GM12878 (cell line): ENCODE data around the gene TRAF2. TPM values are rescaled to one million over a fixed set of nuclear protein-coding genes. Genes with fewer than 3 reads are reported as not detected.
"Not testable (repeated sequence)": the region's sequence is repeated elsewhere in the genome, so short reads cannot be mapped to it uniquely, and the experiment has no call there.

ENCODE experiments used
- ATAC-seq: fragments of 200-7000 bp; cut with Tn5 transposase; 3 replicates; pipeline ENCODE4 v1.9.1; 2020; ENCODE audit warnings: mild to moderate bottlenecking, moderate library complexity
- BruUV-seq: library from RNA; stranded (reverse); fragments of 400-500 nt; replicated peaks from 2 replicates; lab custom pipeline; 2021; lab: Mats Ljungman, UMichigan
- CTCF ChIA-PET: fragments of 300-600 bp; sonication (Branson Sonifier 250); formaldehyde crosslinking; extraction: SDS; loops from one replicate; lab custom pipeline; 2021; ENCODE audit warnings: inconsistent platforms; lab: Yijun Ruan, JAX
- POLR2A ChIA-PET: fragments of 350-600 bp; formaldehyde crosslinking; extraction: SDS; loops from one replicate; lab custom pipeline; 2021; ENCODE audit warnings: inconsistent platforms; lab: Charles Lee
- RAD21 ChIA-PET: fragments of 300-600 bp; sonication (Branson Sonifier 250); formaldehyde crosslinking; loops from one replicate; lab custom pipeline; 2023; ENCODE audit warnings: antibody characterized with exemption; ENCODE audit not compliant: unreplicated experiment; lab: Charles Lee
- SMC1A ChIA-PET: fragments of 300-600 bp; sonication (Branson Sonifier 250); formaldehyde crosslinking; loops from one replicate; lab custom pipeline; 2023; ENCODE audit not compliant: unreplicated experiment, uncharacterized antibody; lab: Charles Lee
- DNase-seq: peaks from one replicate; pipeline ENCODE4 v3.0.0-alpha.2; 2011; ENCODE audit warnings: low read depth, low spot score
- FAIRE-seq: peaks from 3 replicates; lab custom pipeline; 2011; peaks lifted over from hg19 to GRCh38; lab: Jason Lieb, UNC
- H2AFZ ChIP-seq: 2 replicates; pipeline ENCODE4 v1.6.0; 2011; ENCODE audit warnings: low read depth, low read length, control low read depth; ENCODE audit not compliant: control insufficient read depth
- H3K27ac ChIP-seq: 2 replicates; pipeline ENCODE4 v1.5.1; 2011; ENCODE audit warnings: control low read depth; ENCODE audit not compliant: control insufficient read depth, insufficient read depth
- H3K27me3 ChIP-seq, 2 experiments: replicated peaks in 1 of 2; 2 replicates each; pipeline versions ENCODE4 v1.6.0 to v1.6.1; 2011; ENCODE audit warnings: low read length in 1 of 2; ENCODE audit not compliant: control insufficient read depth in 2 of 2, insufficient read depth in 2 of 2
- H3K36me3 ChIP-seq, 2 experiments: 2 replicates each; pipeline ENCODE4 v1.5.1; 2011; ENCODE audit warnings: low read length in 1 of 2; ENCODE audit not compliant: control insufficient read depth in 2 of 2, insufficient read depth in 2 of 2
- H3K4me1 ChIP-seq: 2 replicates; pipeline ENCODE4 v1.6.1; 2011; ENCODE audit warnings: mild to moderate bottlenecking, low read length, moderate library complexity, mixed read lengths; ENCODE audit not compliant: control insufficient read depth, insufficient read depth
- H3K4me2 ChIP-seq: 2 replicates; pipeline ENCODE4 v1.6.0; 2011; ENCODE audit warnings: control low read depth; ENCODE audit not compliant: control insufficient read depth, insufficient read depth
- H3K4me3 ChIP-seq: fragments of 200-600 bp; sonication (generic); 2 replicates; pipeline ENCODE4 v1.5.1; 2016
- H3K79me2 ChIP-seq: 2 replicates; pipeline ENCODE4 v1.6.0; 2011; ENCODE audit warnings: low read length; ENCODE audit not compliant: control insufficient read depth, insufficient read depth
- H3K9ac ChIP-seq: 2 replicates; pipeline ENCODE4 v1.8.0; 2011; ENCODE audit warnings: low read length, control low read depth, mixed read lengths; ENCODE audit not compliant: control insufficient read depth, insufficient read depth
- H3K9me3 ChIP-seq: replicated peaks from 3 replicates; pipeline ENCODE4 v1.5.1; 2011; ENCODE audit warnings: mild to moderate bottlenecking, low read length; ENCODE audit not compliant: control insufficient read depth, insufficient read depth
- H4K20me1 ChIP-seq: 2 replicates; pipeline ENCODE4 v1.6.0; 2011; ENCODE audit not compliant: control insufficient read depth, insufficient read depth
- ELK1 ChIP-seq: IDR thresholded peaks from 2 replicates; pipeline ENCODE4 v1.6.1; 2012; ENCODE audit warnings: low read depth, low read length, improper control_type of control experiment
- MLLT1 ChIP-seq: fragments of 450-650 bp; IDR thresholded peaks from 2 replicates; pipeline ENCODE4 v1.6.1; 2016; ENCODE audit warnings: mild to moderate bottlenecking
- NBN ChIP-seq: fragments of 450-650 bp; IDR thresholded peaks from 2 replicates; pipeline ENCODE4 v1.6.1; 2016
- PAX8 ChIP-seq: fragments of 450-650 bp; IDR thresholded peaks from 2 replicates; pipeline ENCODE4 v1.6.1; 2017; ENCODE audit warnings: mild to moderate bottlenecking, moderate library complexity
- WGBS: methylation state at CpG from one replicate; pipeline ENCODE4 v1.1.6; 2016; ENCODE audit warnings: low lambda C conversion rate; ENCODE audit not compliant: insufficient replicate concordance, insufficient coverage; ENCODE audit errors: missing lambda C conversion rate; 5-methylcytosine and 5-hydroxymethylcytosine counted together
- in situ Hi-C: fragments of 300-500 bp; cut with MboI; formaldehyde crosslinking; loops from 9 replicates; pipeline ENCODE4 v1.14.3; 2018; ENCODE audit warnings: mixed read lengths
- intact Hi-C: fragments of 100-400 bp; cut with micrococcal nuclease; formaldehyde crosslinking; loops from one replicate; pipeline ENCODE4 v1.14.2; 2022; ENCODE audit not compliant: unreplicated experiment
- polyA plus RNA-seq, 11 experiments: library from polyadenylated mRNA; depleted of rRNA in 4 of 11; unstranded in 6 of 11; stranded (reverse) in 5 of 11; fragments of >200 nt; fragmentation: Nextera tagmentation in 4 of 11; fragmentation: Illumina TruSeq in 1 of 11; extraction: Ambion mirVana in 4 of 11; extraction: Trizol in 1 of 11; gene quantifications; 1 replicate in 1 of 11; 2 replicates in 10 of 11; pipeline versions ENCODE4 v1.2.1 to v1.2.3, GENCODE V29; 2011 to 2016; ENCODE audit warnings: inconsistent platforms in 2 of 11, missing spikeins in 2 of 11, low read depth in 1 of 11
- total RNA-seq, 4 experiments: library from RNA; depleted of rRNA in 3 of 4; stranded (reverse); fragments of >200 nt in 3 of 4; fragmentation: Illumina TruSeq in 1 of 4; extraction: Trizol in 1 of 4; gene quantifications; 2 replicates each; pipeline versions ENCODE4 v1.2.1 to v1.2.3, GENCODE V29; 2013 to 2021

TRAF2 gene
- total and polyA plus RNA-seq, 10 of the 15 experiments (the other 5 are each of a cell fraction or from before 2014, with no cell fraction given) = 0.34 to 39.5 (median 18.7) TPM

- TF ChIP-seq ELK1 (no peak), PAX8 (no peak)
Observed at GRCh38 chr9:136882109-136882946, 4.0 kb upstream of the TRAF2 start (continued).

GRCh38 chr9:136882947-136883283, 3.4 kb upstream of the TRAF2 start:
- TF ChIP-seq MLLT1 = peak; percentile 65
- peak; percentile 3; the same call in 1 of the 2 replicates for TF ChIP-seq NBN
- in situ Hi-C loops, H2AFZ ChIP-seq, FAIRE-seq, H3K27me3 ChIP-seq, ATAC-seq, H3K9me3 ChIP-seq, H3K36me3 ChIP-seq, BruUV-seq, H4K20me1 ChIP-seq, DNase-seq: not testable (repeated sequence)
- intact Hi-C loops = loop anchor here (5.0 to 10.0 kb wide), 2 partner anchors 36 to 78 kb away; partner anchors contain the start of genes PHPT1 and RABL6
- peak overlapping the region; percentile 64; the same call in 1 of the 2 replicates for H3K4me3 ChIP-seq
- WGBS = 50% methylated on average over 9 of the region's 9 CpGs
- ChIA-PET POLR2A (interaction anchor here (0.7 to 4.6 kb wide), 4 partner anchors 19 to 267 kb away, joined by 3 to 41 read pairs (median 6); no protein-coding TSS in a partner anchor), CTCF (interaction anchor here (1.5 to 6.9 kb wide), 5 partner anchors 16 to 153 kb away, joined by 4 to 46 read pairs (median 16); partner anchors contain the start of gene AJM1), RAD21 (interaction anchor here (0.8 to 1.8 kb wide), 4 partner anchors 19 to 149 kb away, joined by 4 to 23 read pairs (median 4); partner anchors contain the start of gene FUT7), SMC1A (interaction anchor here (0.6 to 8.0 kb wide), 3 partner anchors 13 to 40 kb away, joined by 3 to 70 read pairs (median 7); partner anchors contain the start of gene AJM1)
- H3K4me2 ChIP-seq = peak overlapping the region; percentile 90
- peak overlapping the region; percentile 85 for H3K27ac ChIP-seq
- peak overlapping the region; percentile 10 for H3K9ac ChIP-seq
- peaks cover 40% of the 10 kb centered on the region for H3K4me1 ChIP-seq
- H3K79me2 ChIP-seq = peaks cover 24% of the 10 kb centered on the region

- CTCF ChIA-PET = interaction anchor here (3.2 to 6.9 kb wide), 2 partner anchors 15 to 41 kb away, joined by 15 to 46 read pairs; partner anchors contain the start of gene AJM1
- not testable (repeated sequence) for BruUV-seq, DNase-seq
Observed at GRCh38 chr9:136883670-136884069, 2.6 kb upstream of the TRAF2 start.

More at GRCh38 chr9:136883670-136884069, 2.6 kb upstream of the TRAF2 start:
- Histone ChIP-seq H3K79me2 (peaks cover 32% of the 10 kb centered on the region), H3K4me1 (peaks cover 40% of the 10 kb centered on the region)
- ATAC-seq, H2AFZ ChIP-seq, H3K4me3 ChIP-seq, H3K4me2 ChIP-seq, in situ Hi-C loops, H4K20me1 ChIP-seq, H3K27me3 ChIP-seq, H3K36me3 ChIP-seq, H3K9ac ChIP-seq, H3K9me3 ChIP-seq, H3K27ac ChIP-seq, RAD21 ChIA-PET, FAIRE-seq: not testable (repeated sequence)
- ChIA-PET SMC1A (interaction anchor here (8.0 kb wide), 1 partner anchor 17 kb away, joined by 70 read pairs; no protein-coding TSS in a partner anchor), POLR2A (interaction anchor here (0.7 to 4.6 kb wide), 3 partner anchors 14 to 78 kb away, joined by 3 to 41 read pairs (median 4); no protein-coding TSS in a partner anchor)
- intact Hi-C loops = loop anchor here (5.0 to 10.0 kb wide), 2 partner anchors 36 to 79 kb away; partner anchors contain the start of genes PHPT1 and RABL6
- 83% methylated on average over 10 of the region's 10 CpGs for WGBS
